ENCODE data around the gene CUEDC2. TPM values are rescaled to one million over a fixed set of nuclear protein-coding genes. Genes with fewer than 3 reads are reported as not detected.

The CUEDC2 gene
- total RNA-seq, 1 experiment from 2014 or later: 64.5 TPM

- no peaks in the 10 kb centered on the region for H3K4me1 Mint-ChIP-seq (ENCODE audit: insufficient read depth, unreplicated experiment)
- intact Hi-C loops (cut with micrococcal nuclease): no loop called here
- ChIA-PET POLR2A (interaction anchor here (0.6 to 1.9 kb wide), 2 partner anchors 45 to 208 kb away, joined by 3 to 4 read pairs; partner anchors contain the start of gene CUEDC2), CTCF (interaction anchor here (0.6 to 1.1 kb wide), 4 partner anchors 9 to 73 kb away, joined by 3 to 6 read pairs (median 3); no protein-coding TSS in a partner anchor)
- no peak for TF ChIP-seq CTCF (IDR thresholded peaks at IDR 0.05; ENCODE audit: unreplicated experiment)
- peaks cover 23% of the 10 kb centered on the region for H3K36me3 Mint-ChIP-seq (ENCODE audit: insufficient read depth, unreplicated experiment)
- H3K9me3 Mint-ChIP-seq (ENCODE audit: unreplicated experiment): no peaks in the 10 kb centered on the region
- H3K27ac Mint-ChIP-seq (ENCODE audit: low read depth, unreplicated experiment): no peak overlapping the region
- no TSS peak for BruUV-seq (replicated peaks)
- DNase-seq (ENCODE audit: unreplicated experiment): no peak
- H3K4me3 Mint-ChIP-seq (ENCODE audit: unreplicated experiment): no peak overlapping the region
- H3K27me3 Mint-ChIP-seq (ENCODE audit: insufficient read depth, unreplicated experiment): no peaks in the 10 kb centered on the region
Measured at GRCh38 chr10:102476466-102477141, 44.2 kb upstream of the CUEDC2 start.

- intact Hi-C loops (cut with micrococcal nuclease): no loop called here
- no peak for TF ChIP-seq CTCF (IDR thresholded peaks at IDR 0.05; ENCODE audit: unreplicated experiment)
- DNase-seq (ENCODE audit: unreplicated experiment): no peak
- H3K27me3 Mint-ChIP-seq (ENCODE audit: insufficient read depth, unreplicated experiment): no peaks in the 10 kb centered on the region
- ChIA-PET CTCF (no interaction called here), POLR2A (interaction anchor here (0.7 to 1.8 kb wide), 2 partner anchors 14 to 25 kb away, joined by 4 to 5 read pairs; partner anchors contain the start of gene C10orf95)
- BruUV-seq (replicated peaks): no TSS peak
- peak overlapping the region; percentile 71 for H3K27ac Mint-ChIP-seq (ENCODE audit: low read depth, unreplicated experiment)
- peaks cover 21% of the 10 kb centered on the region for H3K36me3 Mint-ChIP-seq (ENCODE audit: insufficient read depth, unreplicated experiment)
- no peaks in the 10 kb centered on the region for H3K4me1 Mint-ChIP-seq (ENCODE audit: insufficient read depth, unreplicated experiment)
- H3K4me3 Mint-ChIP-seq (ENCODE audit: unreplicated experiment): no peak overlapping the region
- no peaks in the 10 kb centered on the region for H3K9me3 Mint-ChIP-seq (ENCODE audit: unreplicated experiment)
Measured at GRCh38 chr10:102475451-102476040, 43.2 kb upstream of the CUEDC2 start.

- intact Hi-C loops (cut with micrococcal nuclease): no loop called here
- POLR2A ChIA-PET: interaction anchor here (0.9 to 1.8 kb wide), 2 partner anchors 23 to 68 kb away, joined by 3 to 5 read pairs; partner anchors contain the start of gene C10orf95
- H3K27ac Mint-ChIP-seq (ENCODE audit: low read depth, unreplicated experiment): no peak overlapping the region
- H3K9me3 Mint-ChIP-seq (ENCODE audit: unreplicated experiment): no peaks in the 10 kb centered on the region
- CTCF ChIA-PET: interaction anchor here (0.6 to 1.1 kb wide), 5 partner anchors 8 to 95 kb away, joined by 3 to 5 read pairs (median 3); no protein-coding TSS in a partner anchor
- H3K27me3 Mint-ChIP-seq (ENCODE audit: insufficient read depth, unreplicated experiment): no peaks in the 10 kb centered on the region
- H3K36me3 Mint-ChIP-seq (ENCODE audit: insufficient read depth, unreplicated experiment): peaks cover 14% of the 10 kb centered on the region
- no peak for DNase-seq (ENCODE audit: unreplicated experiment)
- H3K4me1 Mint-ChIP-seq (ENCODE audit: insufficient read depth, unreplicated experiment): no peaks in the 10 kb centered on the region
- no peak overlapping the region for H3K4me3 Mint-ChIP-seq (ENCODE audit: unreplicated experiment)
- no TSS peak for BruUV-seq (replicated peaks)
- no peak for TF ChIP-seq CTCF (IDR thresholded peaks at IDR 0.05; ENCODE audit: unreplicated experiment)
Measured at GRCh38 chr10:102473445-102474331, 41.3 kb upstream of the CUEDC2 start.

Measured in MCF 10A (cell line).